ENCODE measurements around the gene TMEM238. TPM values are rescaled to one million over a fixed set of nuclear protein-coding genes. Genes with fewer than 3 reads are reported as not detected.
A peak's percentile ranks its signal among the peaks of the same experiment; 100 is the strongest.
"Not testable (repeated sequence)": the region's sequence is repeated elsewhere in the genome, so short reads cannot be mapped to it uniquely, and the experiment has no call there.

TMEM238 gene
- total and polyA plus RNA-seq, 8 donors = 0.48 to 33.9 (median 1.1) TPM

DNA sequence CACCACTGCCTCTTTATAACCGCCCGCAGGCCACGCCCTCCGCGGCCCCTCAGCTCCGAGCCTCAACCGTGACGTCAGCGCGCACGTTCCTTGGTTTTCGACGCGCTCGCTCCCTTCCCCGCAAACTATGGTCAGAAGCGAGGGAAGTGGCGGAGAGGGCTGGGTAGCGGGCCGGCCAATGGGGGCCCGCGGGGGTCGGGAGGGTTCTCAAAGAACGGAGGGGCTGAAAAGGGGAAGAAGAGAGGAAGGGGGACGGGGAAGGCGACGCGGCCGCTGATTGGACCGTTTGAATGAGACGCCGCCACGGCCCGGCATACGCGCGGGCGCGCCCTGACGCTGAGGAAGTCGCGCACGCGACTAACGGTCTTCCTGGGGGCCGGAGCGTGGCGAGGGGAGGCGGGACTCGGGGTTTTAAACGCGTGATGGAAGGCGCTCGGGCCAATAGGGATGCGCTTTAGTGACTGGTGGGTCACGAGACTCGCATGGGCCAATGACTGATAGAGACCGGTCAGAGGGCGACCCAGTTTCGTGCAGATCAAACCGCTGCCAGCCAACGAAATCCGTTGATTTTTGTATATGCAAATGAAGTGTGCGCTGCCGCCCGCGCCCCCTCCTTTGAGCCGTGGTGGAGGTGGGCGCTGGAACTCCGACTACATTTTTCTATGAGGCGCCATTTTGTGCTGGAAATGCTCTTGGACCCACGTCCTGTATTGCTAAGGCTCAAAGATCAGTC, 23.9 kb upstream of the TMEM238 start:
- Histone ChIP-seq H3K9me3 (no peaks in the 10 kb centered on the region), H3K36me3 (peaks cover 0 to 29% of the 10 kb centered on the region in 2 donors), H3K4me3 (peak overlapping the region; percentile 84 to 97), H3K4me1 (peaks cover 8 to 24% of the 10 kb centered on the region in 2 donors), H3K27ac (peak overlapping the region; percentile 95 to 100), H3K27me3 (no peaks in the 10 kb centered on the region)
- DNase-seq = peak; percentile 97 to 100 (median 98)
- TF ChIP-seq, protein P1, sequence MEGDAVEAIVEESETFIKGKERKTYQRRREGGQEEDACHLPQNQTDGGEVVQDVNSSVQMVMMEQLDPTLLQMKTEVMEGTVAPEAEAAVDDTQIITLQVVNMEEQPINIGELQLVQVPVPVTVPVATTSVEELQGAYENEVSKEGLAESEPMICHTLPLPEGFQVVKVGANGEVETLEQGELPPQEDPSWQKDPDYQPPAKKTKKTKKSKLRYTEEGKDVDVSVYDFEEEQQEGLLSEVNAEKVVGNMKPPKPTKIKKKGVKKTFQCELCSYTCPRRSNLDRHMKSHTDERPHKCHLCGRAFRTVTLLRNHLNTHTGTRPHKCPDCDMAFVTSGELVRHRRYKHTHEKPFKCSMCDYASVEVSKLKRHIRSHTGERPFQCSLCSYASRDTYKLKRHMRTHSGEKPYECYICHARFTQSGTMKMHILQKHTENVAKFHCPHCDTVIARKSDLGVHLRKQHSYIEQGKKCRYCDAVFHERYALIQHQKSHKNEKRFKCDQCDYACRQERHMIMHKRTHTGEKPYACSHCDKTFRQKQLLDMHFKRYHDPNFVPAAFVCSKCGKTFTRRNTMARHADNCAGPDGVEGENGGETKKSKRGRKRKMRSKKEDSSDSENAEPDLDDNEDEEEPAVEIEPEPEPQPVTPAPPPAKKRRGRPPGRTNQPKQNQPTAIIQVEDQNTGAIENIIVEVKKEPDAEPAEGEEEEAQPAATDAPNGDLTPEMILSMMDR (IDR thresholded peaks at IDR 0.05) = no peak
- ATAC-seq = peak; percentile 98
- intact Hi-C loops (cut with DNase I) = no loop called here

DNA sequence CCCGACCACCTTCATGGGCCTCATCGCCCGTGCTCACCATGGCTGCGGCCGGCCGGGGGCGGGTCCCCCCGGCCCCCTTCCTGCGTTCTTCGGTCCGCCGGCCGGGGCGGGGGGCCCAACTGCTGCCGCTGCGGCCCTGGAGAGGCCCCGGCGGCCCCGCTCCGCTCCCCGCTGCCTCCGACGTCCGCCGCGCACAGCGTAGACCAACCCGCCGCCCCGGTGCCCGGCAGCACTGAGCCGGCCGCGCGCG, 23.4 kb upstream of the TMEM238 start, which contains the start of gene UBE2S:
TSS of gene UBE2S (minus strand) at position 239 of the 250 bp plus-strand sequence. CDS start at position 40, 199 bp downstream.
- peak within 1 kb of the TSS; percentile 84 to 97 for H3K4me3 ChIP-seq
- H3K4me1 ChIP-seq = peaks cover 8 to 24% of the 10 kb centered on the region in 2 donors
- peak within 1 kb of the TSS; percentile 95 to 100 for H3K27ac ChIP-seq
- H3K9me3 ChIP-seq; H3K27me3 ChIP-seq; ATAC-seq; intact Hi-C loops (cut with DNase I); DNase-seq: not testable (repeated sequence)
- H3K36me3 ChIP-seq = peaks cover 0 to 34% of the 10 kb centered on the region in 2 donors

DNA sequence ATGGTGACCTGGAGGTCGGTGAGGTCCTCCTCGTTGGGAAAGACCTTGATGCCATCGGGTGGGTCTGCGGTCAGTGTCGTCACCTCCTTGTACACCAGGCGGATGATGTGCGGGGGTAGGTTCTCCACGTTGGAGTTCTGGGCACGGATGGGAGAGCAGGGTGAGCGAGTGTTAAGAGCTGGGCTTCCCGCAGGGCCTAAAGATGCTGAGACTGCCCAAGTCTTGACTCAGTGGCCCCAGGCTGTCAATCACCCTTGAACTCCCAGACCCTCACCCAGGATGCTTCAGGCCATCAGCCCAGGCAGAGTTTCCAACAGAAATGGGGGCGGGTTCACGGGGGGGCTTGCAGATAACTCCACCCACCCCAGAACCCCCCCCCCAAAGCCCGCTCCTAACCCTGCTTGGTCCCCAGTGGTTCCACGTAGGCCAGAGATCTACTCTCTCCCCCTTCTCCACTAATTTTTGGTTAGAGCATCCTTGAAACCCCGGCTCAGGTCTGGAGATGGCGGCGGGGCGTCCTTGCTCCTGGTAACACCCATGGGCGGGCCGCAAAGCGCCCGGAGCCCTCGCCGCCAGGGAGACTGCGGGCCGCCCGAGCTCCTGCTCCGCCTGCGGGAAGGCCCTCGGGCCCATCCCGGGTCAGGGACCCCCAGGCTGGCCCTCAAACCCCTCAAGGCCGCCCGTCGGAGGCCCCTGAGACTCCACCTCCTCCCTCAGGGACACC, 22.9 kb upstream of the TMEM238 start:
- ATAC-seq = peak; percentile 5
- peak overlapping the region; percentile 95 to 100 for H3K27ac ChIP-seq
- TF ChIP-seq, protein P1 (IDR thresholded peaks at IDR 0.05) = no peak
- H3K36me3 ChIP-seq = peaks cover 0 to 39% of the 10 kb centered on the region in 2 donors
- peak overlapping the region; percentile 84 to 97 for H3K4me3 ChIP-seq
- H3K4me1 ChIP-seq = peaks cover 8 to 24% of the 10 kb centered on the region in 2 donors
- no peaks in the 10 kb centered on the region for H3K9me3 ChIP-seq
- intact Hi-C loops (cut with DNase I) = no loop called here
- H3K27me3 ChIP-seq = no peaks in the 10 kb centered on the region
- DNase-seq = peak in 2 of 4 donors; percentile 47 to 88

DNA sequence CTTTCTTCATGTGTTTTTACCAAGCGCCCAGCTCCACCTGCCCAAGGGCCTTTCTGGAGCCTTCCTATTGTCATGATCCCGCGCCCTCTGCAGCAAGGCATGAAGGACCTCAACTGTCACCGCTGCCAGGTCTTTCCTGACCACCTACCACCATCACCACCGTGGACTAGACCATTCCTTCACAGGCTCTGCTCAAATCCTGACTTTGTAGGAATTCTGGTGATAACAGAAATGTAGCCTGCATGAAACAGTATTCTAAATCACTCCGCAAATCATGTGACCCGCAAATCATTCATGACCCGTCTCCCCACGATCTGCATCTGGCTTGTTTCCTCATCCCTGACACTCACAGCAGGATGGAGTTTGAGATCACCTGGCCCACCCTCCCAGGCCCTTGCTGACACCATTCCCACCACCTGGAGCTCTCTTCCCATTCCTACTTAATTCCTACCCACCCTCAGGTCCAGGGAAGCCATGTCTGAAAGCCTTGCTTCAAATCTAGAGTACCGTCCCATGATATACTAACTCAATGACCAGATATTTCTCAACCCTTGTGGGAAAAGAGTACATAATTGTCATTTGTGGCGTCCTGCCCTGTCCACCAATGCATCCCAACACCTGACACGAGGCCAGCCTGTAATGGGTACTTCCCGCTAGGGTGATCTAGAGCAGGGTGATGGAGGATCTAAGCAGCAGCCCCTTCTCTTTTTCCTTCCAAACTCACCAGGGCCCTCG, 22.2 kb upstream of the TMEM238 start:
- DNase-seq = peak in 1 of 4 donors; percentile 2
- TF ChIP-seq, protein P1 (IDR thresholded peaks at IDR 0.05) = no peak
- intact Hi-C loops (cut with DNase I) = no loop called here
- Histone ChIP-seq H3K27ac (no peak overlapping the region), H3K27me3 (no peaks in the 10 kb centered on the region), H3K9me3 (no peaks in the 10 kb centered on the region), H3K4me3 (peak overlapping the region; percentile 84 to 97), H3K36me3 (peaks cover 0 to 46% of the 10 kb centered on the region in 2 donors), H3K4me1 (peaks cover 8 to 24% of the 10 kb centered on the region in 2 donors)
- ATAC-seq = no peak

DNA sequence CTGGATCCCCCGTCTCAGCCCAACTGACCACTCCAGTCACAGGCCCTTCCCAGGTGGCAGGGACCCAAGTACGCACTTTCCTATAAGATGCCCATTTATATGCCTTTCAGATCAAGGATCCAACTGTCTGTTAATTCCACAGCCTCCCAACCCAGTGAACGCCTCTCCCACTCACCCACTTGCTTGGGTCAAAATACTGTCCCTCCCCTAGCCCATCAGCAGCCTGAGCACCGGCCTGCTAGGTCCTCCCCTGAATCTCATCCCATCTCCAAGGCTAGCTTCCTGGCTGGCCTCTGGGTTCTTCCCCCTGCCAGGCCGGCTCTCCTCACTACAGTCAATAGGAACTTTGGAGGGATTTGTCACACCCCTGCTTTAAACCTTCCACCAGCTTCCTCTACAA, 21.5 kb upstream of the TMEM238 start:
- no peak for ATAC-seq

More for the DNA sequence above, 21.5 kb upstream of the TMEM238 start:
- Histone ChIP-seq H3K4me3 (no peak overlapping the region), H3K27me3 (no peaks in the 10 kb centered on the region), H3K9me3 (no peaks in the 10 kb centered on the region), H3K4me1 (peaks cover 8 to 24% of the 10 kb centered on the region in 2 donors), H3K27ac (no peak overlapping the region), H3K36me3 (peaks cover 0 to 52% of the 10 kb centered on the region in 2 donors)
- DNase-seq = no peak
- TF ChIP-seq, protein P1 (IDR thresholded peaks at IDR 0.05) = no peak
- intact Hi-C loops (cut with DNase I) = no loop called here

All from left lung (tissue), 10 donors.